Neural progenitor cell (in vitro differentiated cells): ENCODE measurements around the gene DNAH14.

Experiments used
- EZH2phosphoT487 ChIP-seq: fragments of 200-600 bp; sonication (generic); IDR thresholded peaks from 2 replicates; pipeline ENCODE4 v1.6.1; 2017; ENCODE audit warnings: antibody characterized with exemption
- TF ChIP-seq, protein P1 (sequence below): fragments of 200-600 bp; sonication (generic); IDR thresholded peaks from 2 replicates; pipeline ENCODE4 v1.5.1; 2017; ENCODE audit warnings: antibody characterized with exemption, mild to moderate bottlenecking

DNA sequence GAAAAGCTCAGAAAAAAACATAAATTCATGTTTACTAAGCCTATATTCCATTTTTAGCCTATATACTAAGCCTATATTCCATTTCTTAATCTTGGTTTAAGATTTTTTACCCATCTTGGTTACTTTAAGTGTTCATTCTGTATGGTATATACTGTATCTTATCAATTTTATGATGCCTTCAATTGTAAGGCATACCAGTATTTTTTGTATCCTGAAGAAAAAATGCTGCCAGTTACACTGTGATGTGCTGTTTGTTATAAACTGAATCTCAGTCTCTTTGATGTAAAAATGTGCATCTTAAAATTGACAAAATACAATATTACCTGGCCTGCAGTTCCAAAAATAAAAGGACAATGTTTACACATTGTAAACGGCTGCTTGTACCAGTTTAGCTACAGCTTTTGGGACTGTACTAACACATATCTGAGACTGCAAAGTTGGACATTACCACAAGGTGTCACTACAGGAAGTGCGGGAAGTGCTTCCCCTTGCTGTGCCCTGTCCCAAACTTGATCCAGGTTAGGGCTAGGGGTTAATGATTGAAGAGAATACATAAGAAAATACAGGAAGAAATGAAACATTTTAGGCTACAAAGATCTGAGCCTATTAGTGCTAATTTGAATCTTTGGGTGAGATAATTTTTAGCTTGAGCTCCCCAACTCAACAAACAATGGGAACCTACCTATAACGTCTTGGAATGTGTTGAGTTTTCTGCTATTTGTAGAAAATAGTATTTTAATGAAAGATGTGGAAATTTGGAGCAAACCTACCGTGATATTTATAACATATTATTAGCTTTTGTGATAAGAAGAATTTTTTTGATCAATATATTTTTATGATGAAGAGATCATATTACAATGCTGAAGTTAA is 389.5 kb downstream of the DNAH14 start:
- TF ChIP-seq, protein P1, sequence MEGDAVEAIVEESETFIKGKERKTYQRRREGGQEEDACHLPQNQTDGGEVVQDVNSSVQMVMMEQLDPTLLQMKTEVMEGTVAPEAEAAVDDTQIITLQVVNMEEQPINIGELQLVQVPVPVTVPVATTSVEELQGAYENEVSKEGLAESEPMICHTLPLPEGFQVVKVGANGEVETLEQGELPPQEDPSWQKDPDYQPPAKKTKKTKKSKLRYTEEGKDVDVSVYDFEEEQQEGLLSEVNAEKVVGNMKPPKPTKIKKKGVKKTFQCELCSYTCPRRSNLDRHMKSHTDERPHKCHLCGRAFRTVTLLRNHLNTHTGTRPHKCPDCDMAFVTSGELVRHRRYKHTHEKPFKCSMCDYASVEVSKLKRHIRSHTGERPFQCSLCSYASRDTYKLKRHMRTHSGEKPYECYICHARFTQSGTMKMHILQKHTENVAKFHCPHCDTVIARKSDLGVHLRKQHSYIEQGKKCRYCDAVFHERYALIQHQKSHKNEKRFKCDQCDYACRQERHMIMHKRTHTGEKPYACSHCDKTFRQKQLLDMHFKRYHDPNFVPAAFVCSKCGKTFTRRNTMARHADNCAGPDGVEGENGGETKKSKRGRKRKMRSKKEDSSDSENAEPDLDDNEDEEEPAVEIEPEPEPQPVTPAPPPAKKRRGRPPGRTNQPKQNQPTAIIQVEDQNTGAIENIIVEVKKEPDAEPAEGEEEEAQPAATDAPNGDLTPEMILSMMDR, result peak; percentile 81
- TF ChIP-seq EZH2phosphoT487, result no peak
